Stomach smooth muscle (tissue), 2 donors: Measurements from ENCODE around the gene LHFPL3.

ENCODE experiments used
- H3K27ac ChIP-seq: one replicate; pipeline ENCODE4 v1.7.0; 2013; ENCODE audit warnings: mild to moderate bottlenecking, low read length, inconsistent platforms
- H3K27me3 ChIP-seq, 2 donors: one replicate each; pipeline ENCODE4 v1.7.0; 2013; ENCODE audit warnings: low read length in 2 of 2; ENCODE audit not compliant: insufficient read depth in 2 of 2, control insufficient read depth in 1 of 2
- H3K36me3 ChIP-seq, 2 donors: one replicate each; pipeline ENCODE4 v1.7.0; 2013; ENCODE audit warnings: low read length in 2 of 2; ENCODE audit not compliant: control insufficient read depth in 2 of 2, insufficient read depth in 2 of 2
- H3K4me1 ChIP-seq: one replicate; pipeline ENCODE4 v1.7.0; 2013; ENCODE audit warnings: low read length; ENCODE audit not compliant: control insufficient read depth, insufficient read depth
- H3K4me3 ChIP-seq, 2 donors: one replicate each; pipeline ENCODE4 v1.7.0; 2013; ENCODE audit warnings: low read length in 2 of 2
- H3K9ac ChIP-seq, 2 donors: one replicate each; pipeline ENCODE4 v1.7.0; 2013; ENCODE audit warnings: low read length in 2 of 2, mild to moderate bottlenecking in 1 of 2
- H3K9me3 ChIP-seq, 2 donors: one replicate each; pipeline ENCODE4 v1.7.0; 2013; ENCODE audit warnings: low read length in 2 of 2; ENCODE audit not compliant: control insufficient read depth in 2 of 2
- donor health status: healthy.
- donor health status: Pancreatic carcinoma.

The LHFPL3 gene

DNA sequence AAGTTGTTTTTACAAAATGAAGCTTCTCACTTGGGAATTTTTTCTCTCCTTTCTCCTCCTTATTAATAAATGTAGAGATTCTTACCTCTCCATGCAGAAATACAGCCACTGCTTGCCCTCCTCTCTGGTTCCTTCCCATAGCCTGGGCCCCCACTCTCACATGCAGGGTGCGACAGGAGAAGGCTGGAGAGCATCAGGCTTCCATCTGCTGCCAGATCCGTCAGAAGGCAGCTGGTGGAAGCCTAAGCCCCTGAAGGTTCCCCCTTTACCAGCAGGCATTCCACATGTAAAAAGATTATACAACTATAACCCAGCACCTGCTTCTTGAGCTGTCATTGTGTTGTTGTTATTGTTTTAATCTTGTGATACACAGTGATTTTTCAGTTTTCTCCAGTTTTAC is 314.2 kb downstream of the LHFPL3 start:
- Histone ChIP-seq H3K4me3 (no peak overlapping the region), H3K9me3 (no peaks in the 10 kb centered on the region), H3K27ac (no peak overlapping the region), H3K27me3 (peaks cover 0 to 2% of the 10 kb centered on the region in 2 donors), H3K9ac (no peak overlapping the region), H3K4me1 (no peaks in the 10 kb centered on the region), H3K36me3 (no peaks in the 10 kb centered on the region)

GRCh38 chr7:104643587-104644217 is 315.3 kb downstream of the LHFPL3 start:
- Histone ChIP-seq H3K36me3 (no peaks in the 10 kb centered on the region), H3K4me3 (no peak overlapping the region), H3K4me1 (no peaks in the 10 kb centered on the region), H3K9ac (no peak overlapping the region), H3K27me3 (peaks cover 0 to 2% of the 10 kb centered on the region in 2 donors), H3K9me3 (no peaks in the 10 kb centered on the region), H3K27ac (no peak overlapping the region)

DNA sequence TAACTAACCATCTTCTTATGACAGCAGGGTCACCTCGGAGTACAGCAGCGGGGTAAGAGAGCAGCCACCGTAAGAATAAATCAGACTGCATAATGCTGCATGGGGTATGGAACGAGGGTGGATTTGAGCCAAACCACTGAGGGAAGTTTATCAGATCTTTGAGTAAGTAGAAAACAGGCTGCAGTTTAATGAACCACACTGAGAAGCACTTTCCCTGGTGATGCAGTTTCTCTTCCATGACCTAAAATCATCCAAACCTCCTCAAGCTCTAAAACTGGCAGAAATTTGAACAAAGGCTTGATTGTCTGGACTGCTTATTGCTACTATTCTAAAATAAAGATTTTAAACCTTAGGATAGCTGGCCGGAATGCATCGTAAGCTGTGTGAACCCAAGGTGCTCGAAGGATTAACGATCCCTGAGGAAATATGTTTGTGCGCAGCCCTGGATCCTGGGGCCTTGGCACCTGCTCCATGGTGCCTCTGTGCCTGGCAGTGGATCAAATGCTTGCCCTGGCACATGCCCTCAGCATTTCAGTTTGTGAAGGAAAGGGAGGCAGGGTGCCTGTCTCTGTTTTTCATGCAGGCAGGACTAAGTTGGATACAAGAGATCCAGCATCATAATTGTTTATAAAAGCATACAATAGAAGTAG is 322.7 kb downstream of the LHFPL3 start:
- Histone ChIP-seq H3K36me3 (no peaks in the 10 kb centered on the region), H3K4me3 (no peak overlapping the region), H3K9ac (no peak overlapping the region), H3K27ac (no peak overlapping the region), H3K27me3 (no peaks in the 10 kb centered on the region), H3K9me3 (no peaks in the 10 kb centered on the region), H3K4me1 (no peaks in the 10 kb centered on the region)

- H3K27me3 ChIP-seq, result no peaks in the 10 kb centered on the region
- H3K27ac ChIP-seq, result no peak overlapping the region
- no peaks in the 10 kb centered on the region for H3K9me3 ChIP-seq
- no peaks in the 10 kb centered on the region for H3K36me3 ChIP-seq
- H3K4me1 ChIP-seq, result no peaks in the 10 kb centered on the region
- no peak overlapping the region for H3K4me3 ChIP-seq
- H3K9ac ChIP-seq, result no peak overlapping the region
Measured at GRCh38 chr7:104652434-104652833, 324.0 kb downstream of the LHFPL3 start.

GRCh38 chr7:104652865-104653264 is 324.5 kb downstream of the LHFPL3 start:
- Histone ChIP-seq H3K36me3 (no peaks in the 10 kb centered on the region), H3K27me3 (no peaks in the 10 kb centered on the region)

GRCh38 chr7:104653825-104654401 is 325.5 kb downstream of the LHFPL3 start:
- no peak overlapping the region for H3K9ac ChIP-seq
- H3K36me3 ChIP-seq, result no peaks in the 10 kb centered on the region
- H3K4me1 ChIP-seq, result no peaks in the 10 kb centered on the region
- no peaks in the 10 kb centered on the region for H3K27me3 ChIP-seq
- H3K9me3 ChIP-seq, result no peaks in the 10 kb centered on the region
- no peak overlapping the region for H3K4me3 ChIP-seq
- H3K27ac ChIP-seq, result no peak overlapping the region

More at GRCh38 chr7:104652865-104653264, 324.5 kb downstream of the LHFPL3 start:
- Histone ChIP-seq H3K9ac (no peak overlapping the region), H3K4me3 (no peak overlapping the region), H3K9me3 (no peaks in the 10 kb centered on the region), H3K27ac (no peak overlapping the region), H3K4me1 (no peaks in the 10 kb centered on the region)

- H3K36me3 ChIP-seq, result no peaks in the 10 kb centered on the region
- no peaks in the 10 kb centered on the region for H3K4me1 ChIP-seq
- no peak overlapping the region for H3K27ac ChIP-seq
- H3K9ac ChIP-seq, result no peak overlapping the region
- no peak overlapping the region for H3K4me3 ChIP-seq
- no peaks in the 10 kb centered on the region for H3K9me3 ChIP-seq
- H3K27me3 ChIP-seq, result peaks cover 0 to 2% of the 10 kb centered on the region in 2 donors
Measured at GRCh38 chr7:104655592-104655991, 327.2 kb downstream of the LHFPL3 start.

GRCh38 chr7:104656467-104656866 is 328.1 kb downstream of the LHFPL3 start:
- no peaks in the 10 kb centered on the region for H3K4me1 ChIP-seq
- no peaks in the 10 kb centered on the region for H3K9me3 ChIP-seq
- H3K9ac ChIP-seq, result no peak overlapping the region
- H3K36me3 ChIP-seq, result no peaks in the 10 kb centered on the region
- peaks cover 0 to 2% of the 10 kb centered on the region in 2 donors for H3K27me3 ChIP-seq
- no peak overlapping the region for H3K4me3 ChIP-seq
- H3K27ac ChIP-seq, result no peak overlapping the region

- H3K4me3 ChIP-seq, result no peak overlapping the region
- H3K36me3 ChIP-seq, result no peaks in the 10 kb centered on the region
- peaks cover 0 to 2% of the 10 kb centered on the region in 2 donors for H3K27me3 ChIP-seq
- no peak overlapping the region for H3K9ac ChIP-seq
- H3K27ac ChIP-seq, result no peak overlapping the region
- H3K4me1 ChIP-seq, result no peaks in the 10 kb centered on the region
- no peaks in the 10 kb centered on the region for H3K9me3 ChIP-seq
Measured at GRCh38 chr7:104657134-104657533, 328.7 kb downstream of the LHFPL3 start.

DNA sequence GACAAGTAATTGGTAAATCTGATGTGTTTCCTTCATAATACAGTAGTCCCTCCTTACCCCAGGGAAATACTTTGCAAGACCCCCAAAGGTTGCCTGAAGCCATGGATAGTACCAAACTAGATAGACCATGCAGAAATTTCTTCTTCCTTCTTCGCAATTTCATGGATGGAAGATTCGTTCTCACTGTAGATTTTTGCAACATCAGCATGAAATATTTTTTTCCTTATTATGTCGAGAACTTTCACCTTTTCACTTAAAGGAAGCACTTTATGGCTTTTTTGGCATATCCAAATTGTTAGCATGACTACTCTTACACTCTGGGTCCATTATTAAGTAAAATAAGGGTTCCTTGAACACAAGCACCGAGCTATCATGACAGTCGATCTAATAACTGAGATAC is 333.2 kb downstream of the LHFPL3 start:
- Histone ChIP-seq H3K4me1 (no peaks in the 10 kb centered on the region), H3K27me3 (peaks cover 0 to 2% of the 10 kb centered on the region in 2 donors), H3K4me3 (no peak overlapping the region), H3K36me3 (no peaks in the 10 kb centered on the region), H3K27ac (no peak overlapping the region), H3K9ac (no peak overlapping the region), H3K9me3 (no peaks in the 10 kb centered on the region)

- no peak overlapping the region for H3K27ac ChIP-seq
- no peaks in the 10 kb centered on the region for H3K9me3 ChIP-seq
- no peak overlapping the region for H3K4me3 ChIP-seq
- H3K9ac ChIP-seq, result no peak overlapping the region
- no peaks in the 10 kb centered on the region for H3K27me3 ChIP-seq
- no peaks in the 10 kb centered on the region for H3K36me3 ChIP-seq
- no peaks in the 10 kb centered on the region for H3K4me1 ChIP-seq
Measured at GRCh38 chr7:104664648-104665047, 336.2 kb downstream of the LHFPL3 start.
